CD4-positive, CD25-positive, alpha-beta regulatory T cell (primary cell): ENCODE measurements around the gene FLRT2. TPM values are rescaled to one million over a fixed set of nuclear protein-coding genes. Genes with fewer than 3 reads are reported as not detected.

Source experiments
- ATAC-seq, 2 donors: fragments of 150-1000 bp; cut with Tn5 transposase; one replicate each; pipeline ENCODE4 v1.10.0; 2021; ENCODE audit warnings: low read depth in 2 of 2, moderate number of reproducible peaks in 2 of 2, moderate library complexity in 1 of 2
- DNase-seq, 3 donors: peaks; one replicate each; pipeline versions ENCODE4 v3.0.0 to v3.0.0-alpha.2; 2012 to 2022; ENCODE audit warnings: mixed read lengths in 1 of 3
- H3K27ac ChIP-seq: one replicate; pipeline ENCODE4 v1.7.0; 2013; ENCODE audit warnings: mild to moderate bottlenecking, low read length; ENCODE audit not compliant: insufficient read depth, poor library complexity, severe bottlenecking
- H3K27me3 ChIP-seq: one replicate; pipeline ENCODE4 v1.7.0; 2013; ENCODE audit warnings: low read length; ENCODE audit not compliant: control insufficient read depth, insufficient read depth
- H3K36me3 ChIP-seq: one replicate; pipeline ENCODE4 v1.7.0; 2013; ENCODE audit warnings: mild to moderate bottlenecking, low read length, moderate library complexity; ENCODE audit not compliant: control insufficient read depth, insufficient read depth
- H3K4me1 ChIP-seq: 2 replicates; pipeline ENCODE4 v1.7.0; 2013; ENCODE audit warnings: mild to moderate bottlenecking, low read length; ENCODE audit not compliant: insufficient read depth, control insufficient read depth, poor library complexity, severe bottlenecking
- H3K4me3 ChIP-seq: one replicate; pipeline ENCODE4 v1.7.0; 2013; ENCODE audit warnings: low read depth, mild to moderate bottlenecking, low read length, moderate library complexity
- H3K9me3 ChIP-seq, 2 experiments: 1 replicate in 1 of 2; 2 replicates in 1 of 2; pipeline ENCODE4 v1.7.0; 2013; ENCODE audit warnings: low read length in 2 of 2, mild to moderate bottlenecking in 1 of 2, moderate library complexity in 1 of 2; ENCODE audit not compliant: control insufficient read depth in 2 of 2
- H3K27ac Mint-ChIP-seq, 3 donors: one replicate each; pipeline ENCODE4 v1.8.0; 2020 to 2022; ENCODE audit warnings: mild to moderate bottlenecking in 3 of 3, mixed read lengths in 3 of 3, moderate library complexity in 2 of 3
- H3K27me3 Mint-ChIP-seq: one replicate; pipeline ENCODE4 v1.8.0; 2022; ENCODE audit warnings: mild to moderate bottlenecking, mixed read lengths
- H3K36me3 Mint-ChIP-seq: one replicate; pipeline ENCODE4 v1.8.0; 2020; ENCODE audit warnings: mixed read lengths
- H3K4me1 Mint-ChIP-seq, 4 donors: one replicate each; pipeline ENCODE4 v1.8.0; 2020 to 2022; ENCODE audit warnings: mixed read lengths in 4 of 4, mild to moderate bottlenecking in 1 of 4
- H3K4me3 Mint-ChIP-seq, 4 donors: one replicate each; pipeline ENCODE4 v1.8.0; 2020 to 2022; ENCODE audit warnings: mild to moderate bottlenecking in 4 of 4, mixed read lengths in 4 of 4, moderate library complexity in 3 of 4
- H3K9me3 Mint-ChIP-seq, 7 donors: one replicate each; pipeline ENCODE4 v1.8.0; 2020 to 2022; ENCODE audit warnings: mixed read lengths in 7 of 7, mild to moderate bottlenecking in 3 of 7, moderate library complexity in 2 of 7
- polyA plus RNA-seq, 4 donors: library from polyadenylated mRNA; unstranded; fragments of 300-500 nt; fragmentation: Illumina TruSeq; gene quantifications; one replicate each; pipeline ENCODE4 v1.2.3, GENCODE V29; 2021
- total RNA-seq: library from RNA; stranded (reverse); gene quantifications from one replicate; pipeline ENCODE4 v1.2.3, GENCODE V29; 2022

The FLRT2 gene
- total and polyA plus RNA-seq, 5 donors from 2014 or later: not detected

GRCh38 chr14:85601690-85602089, 71.7 kb downstream of the FLRT2 start:
- no peak for ATAC-seq
- Histone ChIP-seq H3K27me3 (no peaks in the 10 kb centered on the region), H3K27ac (no peak overlapping the region), H3K4me1 (no peaks in the 10 kb centered on the region), H3K9me3 (no peaks in the 10 kb centered on the region), H3K36me3 (no peaks in the 10 kb centered on the region), H3K4me3 (no peak overlapping the region)
- no peaks in the 10 kb centered on the region for H3K4me1 Mint-ChIP-seq
- H3K9me3 Mint-ChIP-seq: peaks cover 2 to 15% (median 6%) of the 10 kb centered on the region in 7 donors
- H3K27me3 Mint-ChIP-seq: no peaks in the 10 kb centered on the region
- no peak overlapping the region for H3K27ac Mint-ChIP-seq
- DNase-seq: no peak
- no peak overlapping the region for H3K4me3 Mint-ChIP-seq
- no peaks in the 10 kb centered on the region for H3K36me3 Mint-ChIP-seq

GRCh38 chr14:85602345-85602744, 72.4 kb downstream of the FLRT2 start:
- Mint-ChIP-seq H3K27ac (no peak overlapping the region), H3K4me3 (no peak overlapping the region), H3K4me1 (no peaks in the 10 kb centered on the region), H3K36me3 (no peaks in the 10 kb centered on the region), H3K27me3 (no peaks in the 10 kb centered on the region), H3K9me3 (peaks cover 2 to 16% (median 7%) of the 10 kb centered on the region in 7 donors)
- H3K27ac ChIP-seq: no peak overlapping the region
- DNase-seq (no peak), ATAC-seq (no peak)
- H3K9me3 ChIP-seq: no peaks in the 10 kb centered on the region
- no peak overlapping the region for H3K4me3 ChIP-seq
- H3K36me3 ChIP-seq: no peaks in the 10 kb centered on the region
- H3K27me3 ChIP-seq: no peaks in the 10 kb centered on the region
- H3K4me1 ChIP-seq: no peaks in the 10 kb centered on the region

GRCh38 chr14:85604021-85604420, 74.1 kb downstream of the FLRT2 start:
- no peak overlapping the region for H3K27ac Mint-ChIP-seq
- no peak for ATAC-seq

GRCh38 chr14:85604714-85605113, 74.8 kb downstream of the FLRT2 start:
- Mint-ChIP-seq H3K27me3 (no peaks in the 10 kb centered on the region), H3K27ac (no peak overlapping the region), H3K36me3 (no peaks in the 10 kb centered on the region), H3K4me3 (no peak overlapping the region), H3K9me3 (peaks cover 4 to 15% (median 6%) of the 10 kb centered on the region in 7 donors), H3K4me1 (no peaks in the 10 kb centered on the region)
- Histone ChIP-seq H3K27me3 (no peaks in the 10 kb centered on the region), H3K4me3 (no peak overlapping the region), H3K4me1 (no peaks in the 10 kb centered on the region), H3K9me3 (peaks cover 0 to 3% of the 10 kb centered on the region in 2 experiments), H3K27ac (no peak overlapping the region), H3K36me3 (no peaks in the 10 kb centered on the region)
- ATAC-seq: no peak
- DNase-seq: no peak

More at GRCh38 chr14:85604021-85604420, 74.1 kb downstream of the FLRT2 start:
- H3K36me3 ChIP-seq: no peaks in the 10 kb centered on the region
- no peaks in the 10 kb centered on the region for H3K4me1 Mint-ChIP-seq
- H3K27me3 ChIP-seq: no peaks in the 10 kb centered on the region
- no peak for DNase-seq
- H3K4me3 Mint-ChIP-seq: no peak overlapping the region
- peaks cover 0 to 3% of the 10 kb centered on the region in 2 experiments for H3K9me3 ChIP-seq
- H3K9me3 Mint-ChIP-seq: peaks cover 2 to 15% (median 6%) of the 10 kb centered on the region in 7 donors
- H3K27me3 Mint-ChIP-seq: no peaks in the 10 kb centered on the region
- H3K36me3 Mint-ChIP-seq: no peaks in the 10 kb centered on the region
- no peak overlapping the region for H3K27ac ChIP-seq
- H3K4me1 ChIP-seq: no peaks in the 10 kb centered on the region
- H3K4me3 ChIP-seq: no peak overlapping the region

GRCh38 chr14:85607651-85608081, 77.7 kb downstream of the FLRT2 start:
- H3K27ac ChIP-seq: no peak overlapping the region
- Mint-ChIP-seq H3K4me3 (no peak overlapping the region), H3K27me3 (no peaks in the 10 kb centered on the region)

GRCh38 chr14:85613496-85613895, 83.6 kb downstream of the FLRT2 start:
- Mint-ChIP-seq H3K27ac (no peak overlapping the region), H3K27me3 (no peaks in the 10 kb centered on the region), H3K36me3 (no peaks in the 10 kb centered on the region), H3K4me1 (no peaks in the 10 kb centered on the region), H3K4me3 (no peak overlapping the region), H3K9me3 (peaks cover 0 to 10% (median 2%) of the 10 kb centered on the region in 7 donors)
- no peaks in the 10 kb centered on the region for H3K4me1 ChIP-seq
- H3K4me3 ChIP-seq: no peak overlapping the region
- no peak overlapping the region for H3K27ac ChIP-seq
- H3K9me3 ChIP-seq: no peaks in the 10 kb centered on the region
- ATAC-seq: no peak
- H3K36me3 ChIP-seq: no peaks in the 10 kb centered on the region
- no peak for DNase-seq
- H3K27me3 ChIP-seq: no peaks in the 10 kb centered on the region

More at GRCh38 chr14:85607651-85608081, 77.7 kb downstream of the FLRT2 start:
- no peaks in the 10 kb centered on the region for H3K36me3 Mint-ChIP-seq
- H3K4me1 Mint-ChIP-seq: no peaks in the 10 kb centered on the region
- Histone ChIP-seq H3K4me3 (no peak overlapping the region), H3K4me1 (no peaks in the 10 kb centered on the region), H3K27me3 (no peaks in the 10 kb centered on the region), H3K9me3 (peaks cover 0 to 3% of the 10 kb centered on the region in 2 experiments), H3K36me3 (no peaks in the 10 kb centered on the region)
- no peak overlapping the region for H3K27ac Mint-ChIP-seq
- peaks cover 0 to 18% (median 4%) of the 10 kb centered on the region in 7 donors for H3K9me3 Mint-ChIP-seq
- DNase-seq: no peak
- no peak for ATAC-seq

- no peaks in the 10 kb centered on the region for H3K36me3 ChIP-seq
- no peaks in the 10 kb centered on the region for H3K4me1 ChIP-seq
- no peaks in the 10 kb centered on the region for H3K27me3 ChIP-seq
- Mint-ChIP-seq H3K27ac (no peak overlapping the region), H3K4me1 (no peaks in the 10 kb centered on the region), H3K4me3 (no peak overlapping the region), H3K27me3 (no peaks in the 10 kb centered on the region), H3K9me3 (peaks cover 0 to 7% (median 2%) of the 10 kb centered on the region in 7 donors), H3K36me3 (no peaks in the 10 kb centered on the region)
- no peaks in the 10 kb centered on the region for H3K9me3 ChIP-seq
- H3K4me3 ChIP-seq: no peak overlapping the region
- ATAC-seq (no peak), DNase-seq (no peak)
- no peak overlapping the region for H3K27ac ChIP-seq
Measured at GRCh38 chr14:85616386-85616885, 86.5 kb downstream of the FLRT2 start.

GRCh38 chr14:85616886-85617285, 86.9 kb downstream of the FLRT2 start:
- Histone ChIP-seq H3K27me3 (no peaks in the 10 kb centered on the region), H3K9me3 (no peaks in the 10 kb centered on the region), H3K27ac (no peak overlapping the region), H3K36me3 (no peaks in the 10 kb centered on the region), H3K4me1 (no peaks in the 10 kb centered on the region), H3K4me3 (no peak overlapping the region)
- Mint-ChIP-seq H3K4me1 (no peaks in the 10 kb centered on the region), H3K36me3 (no peaks in the 10 kb centered on the region), H3K27ac (no peak overlapping the region), H3K9me3 (peaks cover 0 to 7% (median 2%) of the 10 kb centered on the region in 7 donors), H3K4me3 (no peak overlapping the region), H3K27me3 (no peaks in the 10 kb centered on the region)
- ATAC-seq (no peak), DNase-seq (no peak)
